Thyroid gland (tissue), 4 donors: ENCODE measurements around the gene FADD.

Experiments used
- CTCF ChIP-seq, 6 experiments: fragments of 200-600 bp in 3 of 6; fragments of 450-650 bp in 3 of 6; sonication (generic) in 3 of 6; IDR thresholded peaks; one replicate each; pipeline ENCODE4 v1.5.1; 2016 to 2019; ENCODE audit warnings: antibody characterized with exemption in 6 of 6, mild to moderate bottlenecking in 2 of 6, inconsistent platforms in 1 of 6, moderate library complexity in 1 of 6
- POLR2A ChIP-seq, 2 donors: fragments of 450-650 bp; IDR thresholded peaks; one replicate each; pipeline ENCODE4 v1.6.1; 2017; ENCODE audit warnings: antibody characterized with exemption in 2 of 2, mild to moderate bottlenecking in 2 of 2, moderate library complexity in 1 of 2

DNA sequence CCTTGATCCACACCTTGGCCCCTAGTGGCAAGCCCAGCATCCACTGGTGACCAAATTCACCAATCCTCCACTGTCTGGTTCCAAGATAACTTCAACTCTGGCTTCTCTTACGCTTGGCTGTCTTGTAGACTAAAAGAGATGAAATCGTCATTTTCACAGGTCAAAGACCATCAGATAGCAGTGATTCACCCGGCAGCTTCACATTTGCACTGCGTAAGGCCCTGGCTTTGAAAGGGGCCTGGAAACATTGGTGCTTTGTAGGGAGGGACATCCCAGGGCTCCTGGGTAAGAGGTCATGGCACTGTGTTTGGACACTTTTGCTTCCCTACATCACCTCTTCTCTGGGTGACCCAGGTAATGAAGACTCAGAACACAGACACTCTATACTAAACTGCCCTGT lies 30.1 kb upstream of the FADD start:
- TF ChIP-seq CTCF (IDR thresholded peaks at IDR 0.05) = no peak
- TF ChIP-seq POLR2A (IDR thresholded peaks at IDR 0.05) = no peak
